HG02571 (cell line): ENCODE measurements around the gene GRIA4.

Experiments
- ATAC-seq: cut with Tn5 transposase; IDR thresholded peaks from one replicate; pipeline ENCODE4 v1.9.1; 2021; ENCODE audit warnings: mild to moderate bottlenecking, moderate library complexity; ENCODE audit not compliant: unreplicated experiment

The GRIA4 gene

DNA sequence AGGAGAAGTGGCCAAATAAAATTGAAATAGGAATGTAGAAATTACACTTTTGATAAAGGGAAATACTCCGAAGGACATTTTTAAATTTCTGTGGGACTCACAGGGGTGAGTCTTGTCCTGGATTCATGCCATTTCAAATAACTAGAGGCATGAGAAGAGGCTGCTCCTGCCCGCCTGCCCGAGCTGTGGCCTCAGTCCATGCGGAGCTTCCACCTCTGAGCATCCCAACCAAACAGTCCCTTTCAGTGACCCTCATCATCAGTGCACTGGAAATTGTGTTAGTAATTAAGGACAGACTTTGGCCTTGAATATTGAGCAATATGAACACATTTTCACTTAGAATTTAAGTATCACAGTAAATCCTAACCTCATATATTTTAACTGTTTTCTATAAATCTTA, 25.6 kb downstream of the GRIA4 start:
- ATAC-seq, result no peak

DNA sequence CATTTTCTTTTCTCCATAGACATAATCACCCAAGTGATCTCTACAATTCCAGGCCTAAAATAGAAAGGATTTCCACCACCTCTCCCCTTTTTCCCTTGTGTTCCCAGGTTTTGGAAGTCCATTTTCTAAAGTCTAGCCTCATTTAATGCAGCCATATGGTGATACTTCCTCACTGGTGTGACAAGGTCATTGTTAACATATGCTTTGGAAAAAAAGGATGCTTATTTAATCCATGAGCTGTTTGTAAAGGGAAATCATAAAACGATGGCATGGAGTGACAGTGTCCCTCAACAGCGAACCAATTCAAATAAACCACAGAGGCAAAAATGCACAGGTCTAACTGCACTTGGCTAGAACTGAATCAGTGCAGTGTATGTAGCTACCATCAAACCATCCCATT, 26.6 kb downstream of the GRIA4 start:
- ATAC-seq, result no peak

DNA sequence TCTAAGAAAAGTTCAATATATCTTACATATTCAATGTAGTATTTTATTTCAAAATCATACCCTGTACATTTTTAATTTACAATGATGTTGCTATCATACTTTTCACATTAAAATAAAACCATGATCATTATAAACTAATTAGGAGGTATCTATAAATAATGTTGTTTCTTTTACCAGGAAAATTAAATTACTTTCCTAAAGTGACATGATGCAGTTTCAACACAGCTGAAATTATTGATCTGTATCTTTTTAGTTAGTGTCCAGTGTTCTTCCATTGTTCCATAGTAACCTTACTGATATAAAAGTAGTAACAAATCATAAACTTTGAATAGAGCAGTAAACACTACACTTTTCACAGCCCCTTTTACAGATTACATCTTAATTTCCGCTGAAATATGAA, 29.7 kb downstream of the GRIA4 start:
- ATAC-seq, result no peak

DNA sequence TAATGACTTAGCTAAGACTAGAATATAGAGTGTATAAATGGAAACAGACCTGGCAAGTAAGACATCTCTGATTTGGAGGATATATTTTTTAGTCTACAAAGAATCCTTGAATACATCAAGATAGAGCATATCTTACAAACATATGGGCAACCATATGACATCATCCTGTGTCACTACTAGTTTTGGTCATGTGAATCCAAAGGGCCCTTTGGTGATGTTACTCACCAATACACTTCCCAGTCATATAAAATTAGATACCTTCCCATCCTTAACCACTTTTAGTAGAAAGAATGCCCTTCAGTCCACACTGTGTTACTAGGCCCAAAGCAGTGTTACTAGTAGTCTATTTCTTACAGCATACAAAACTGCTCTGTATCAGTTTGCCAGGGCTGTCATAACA, 31.6 kb downstream of the GRIA4 start:
- ATAC-seq, result no peak

DNA sequence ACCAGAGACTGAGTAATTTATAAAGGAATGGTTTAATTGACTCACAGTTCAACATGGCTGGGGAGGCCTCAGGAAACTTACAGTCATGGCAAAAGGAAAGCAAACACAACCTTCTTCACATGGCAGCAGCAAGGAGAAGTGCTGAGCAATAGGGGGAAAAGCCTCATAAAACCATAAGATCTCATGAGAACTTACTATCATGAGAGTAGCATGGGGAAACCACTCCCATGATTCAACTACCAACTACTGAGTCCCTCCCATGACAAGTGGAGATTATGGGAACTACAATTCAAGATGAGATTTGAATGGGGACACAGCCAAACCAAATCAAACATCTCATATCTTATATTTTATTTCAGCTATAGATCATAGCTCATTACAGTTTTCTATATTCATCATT, 33.0 kb downstream of the GRIA4 start:
- ATAC-seq, result no peak

DNA sequence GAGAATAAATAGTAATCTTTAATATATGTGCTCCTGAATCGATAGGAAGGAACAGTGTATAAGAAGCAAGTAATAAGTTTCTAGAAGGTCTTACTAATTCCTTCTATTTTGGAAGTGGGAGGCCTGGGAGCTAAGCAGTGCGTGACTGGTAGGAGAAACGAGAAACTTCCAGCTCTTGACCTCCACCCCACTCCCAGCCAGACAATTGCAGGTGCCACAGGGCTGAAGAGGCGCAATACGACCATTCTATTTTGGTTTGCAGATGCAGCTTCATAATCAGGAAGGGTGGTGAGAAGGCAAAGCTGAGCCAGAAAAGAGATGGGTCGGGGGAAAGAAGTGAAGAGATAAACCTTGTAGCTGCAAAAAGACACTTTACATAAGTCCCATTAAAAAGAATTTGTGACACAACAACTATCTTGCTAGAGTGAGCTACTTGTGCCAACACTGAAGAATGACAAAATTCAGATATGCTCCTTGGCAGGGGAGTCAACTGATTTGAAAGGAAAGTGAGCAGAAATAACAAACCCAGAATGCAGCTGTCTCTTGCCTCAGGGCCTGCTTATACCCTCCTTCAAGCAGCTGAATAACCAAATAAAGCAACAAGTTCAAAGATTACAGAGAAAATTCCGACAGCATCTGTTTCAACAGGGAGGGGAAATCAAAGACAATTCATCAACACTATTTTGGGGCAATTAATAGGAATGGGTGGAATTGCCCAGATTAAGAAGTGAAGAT, 35.1 kb downstream of the GRIA4 start:
- no peak for ATAC-seq

DNA sequence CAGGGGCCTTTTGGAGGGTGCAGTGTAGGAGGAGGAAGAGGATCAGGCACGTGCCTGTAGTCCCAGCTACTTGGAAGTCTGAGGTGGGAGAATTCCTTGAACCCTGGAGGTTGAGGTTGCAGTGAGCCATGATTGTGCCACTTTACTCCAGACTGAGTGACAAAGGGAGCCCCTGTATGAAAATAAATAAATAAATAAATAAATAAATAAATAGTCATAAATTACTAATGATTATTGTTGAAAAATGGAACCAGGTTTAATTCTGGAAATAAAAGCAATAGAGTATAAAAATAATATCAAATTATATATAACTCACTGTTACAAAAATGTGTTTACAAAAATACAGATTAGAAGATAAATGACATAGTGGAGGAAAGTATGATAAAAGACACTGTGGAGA, 37.9 kb downstream of the GRIA4 start:
- ATAC-seq, result no peak

DNA sequence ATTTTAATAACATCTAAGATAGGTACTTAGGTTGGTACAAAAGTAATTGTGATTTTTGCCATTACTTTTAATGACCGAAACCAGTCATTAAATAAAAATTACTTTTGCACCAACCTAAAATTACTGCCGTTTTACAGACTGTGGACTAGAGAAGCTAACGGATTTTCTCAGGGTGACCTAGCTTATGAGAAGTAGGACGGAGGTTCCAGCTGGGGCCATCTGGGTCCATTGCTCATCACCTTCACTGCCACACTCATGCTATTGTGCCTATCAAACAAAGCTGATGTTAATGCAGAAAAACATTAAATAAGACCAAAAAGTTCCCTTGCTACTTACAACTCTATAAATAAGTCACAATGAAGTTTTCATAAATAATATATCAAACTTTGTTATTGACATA, 38.9 kb downstream of the GRIA4 start:
- no peak for ATAC-seq

DNA sequence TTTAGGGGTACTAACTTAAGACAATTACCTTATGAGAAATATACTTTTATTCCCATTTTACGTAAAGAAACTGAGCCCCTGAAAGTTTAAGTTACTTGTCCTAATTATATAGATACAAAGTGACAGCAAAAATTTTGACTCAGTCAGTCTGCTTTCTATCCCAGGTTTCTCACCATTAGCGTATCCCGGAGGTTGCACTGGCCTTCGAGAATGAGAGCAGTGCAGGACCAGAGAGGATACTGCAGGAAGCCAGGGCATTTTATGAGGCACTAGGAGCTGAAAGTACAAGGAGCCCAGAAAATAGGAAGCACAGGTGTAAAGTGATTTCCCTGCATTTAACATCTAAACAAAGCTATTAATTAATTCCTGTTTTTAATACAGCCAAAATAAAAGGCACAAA, 55.4 kb downstream of the GRIA4 start:
- ATAC-seq, result no peak

DNA sequence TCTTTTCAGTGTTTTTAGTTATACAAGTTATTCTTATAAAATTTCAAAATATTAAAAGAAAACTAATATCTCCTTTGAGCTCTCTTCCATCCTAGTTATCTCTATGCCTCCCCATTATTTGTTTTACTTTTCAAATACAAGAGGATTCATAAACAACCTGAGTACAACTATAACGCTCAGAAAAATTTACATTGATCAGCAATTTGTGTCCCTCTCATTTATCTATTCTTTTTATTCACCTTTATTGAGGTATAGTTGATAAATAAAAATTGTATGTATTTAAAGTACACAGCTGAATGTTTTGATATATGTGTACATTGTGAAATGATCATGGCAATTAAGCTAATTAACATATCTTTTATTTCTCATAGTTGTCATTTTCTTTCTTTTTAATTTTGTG, 57.6 kb downstream of the GRIA4 start:
- ATAC-seq, result no peak

DNA sequence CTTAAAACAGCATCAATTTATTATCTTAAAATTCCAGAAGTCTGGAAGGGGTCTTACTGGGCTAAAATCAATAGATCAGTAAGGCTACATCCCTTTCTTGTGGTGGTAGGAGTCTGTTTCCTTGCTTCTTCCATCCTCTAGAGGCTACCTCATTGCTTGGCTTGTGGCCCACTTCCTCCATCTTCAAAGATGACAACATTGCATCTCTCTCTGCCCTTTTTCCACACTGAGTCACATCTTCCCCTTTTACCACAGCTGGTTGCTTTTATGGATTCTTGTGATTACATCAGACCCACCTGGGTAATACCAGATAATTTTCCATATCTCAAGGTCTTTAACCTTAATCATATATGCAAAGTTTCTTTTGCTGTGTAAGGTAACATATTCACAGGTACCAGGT, 60.9 kb downstream of the GRIA4 start:
- ATAC-seq, result no peak

DNA sequence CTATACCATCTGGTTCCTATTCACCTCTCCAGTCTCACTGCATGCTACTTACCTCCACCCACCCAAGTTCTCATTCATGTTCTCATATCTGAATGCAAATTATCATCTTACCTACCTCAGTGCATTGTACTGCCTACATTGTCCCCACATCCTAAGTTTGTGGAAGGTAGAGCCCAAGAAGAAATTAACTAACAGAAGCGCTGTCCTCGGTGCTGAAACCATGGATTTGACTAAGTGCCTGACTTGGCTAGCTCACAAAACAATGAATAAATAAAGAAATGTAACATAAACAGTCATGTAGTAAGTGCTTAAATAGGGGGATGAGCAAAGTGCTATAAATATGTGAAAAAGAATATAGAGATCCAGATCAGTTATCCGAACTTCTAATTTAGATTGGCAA, 63.2 kb downstream of the GRIA4 start:
- ATAC-seq, result no peak

DNA sequence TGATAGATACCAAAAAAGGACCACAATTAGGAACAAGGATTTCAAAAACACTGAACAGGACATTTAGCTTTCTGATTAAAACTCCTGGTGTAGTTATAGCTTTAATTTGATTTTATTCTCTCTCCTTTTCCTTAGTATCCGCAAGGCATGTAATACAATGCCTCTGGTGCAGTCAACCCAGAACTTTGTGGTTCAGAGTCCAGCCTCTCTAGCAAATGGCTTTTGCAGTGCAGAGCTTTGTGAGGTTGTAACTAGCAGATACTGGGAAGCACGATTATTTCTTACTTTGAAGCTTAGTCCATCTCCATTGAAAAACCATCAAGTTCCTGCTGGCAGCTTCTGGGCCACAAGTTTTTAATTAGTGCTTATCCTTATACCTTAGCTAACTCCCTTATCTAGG, 79.8 kb downstream of the GRIA4 start:
- no peak for ATAC-seq

DNA sequence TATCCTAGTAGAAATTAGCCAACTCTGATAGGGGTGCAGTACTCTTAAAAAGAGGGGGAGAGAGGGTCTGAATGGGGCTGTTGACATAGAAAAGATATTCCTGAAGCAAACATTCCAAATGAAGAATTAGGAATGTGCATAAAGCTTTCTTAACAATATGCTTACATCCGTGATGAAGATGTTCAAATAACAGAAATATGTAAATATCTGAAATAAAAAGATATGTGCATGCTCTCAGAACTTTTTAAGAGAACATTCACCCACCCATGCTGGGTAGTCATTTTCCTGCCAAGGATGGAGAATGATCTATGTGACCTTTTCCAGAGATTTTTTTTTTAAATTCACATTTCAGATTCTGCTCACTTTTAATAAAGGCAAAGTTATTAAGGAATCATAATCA, 80.6 kb downstream of the GRIA4 start:
- ATAC-seq, result no peak

DNA sequence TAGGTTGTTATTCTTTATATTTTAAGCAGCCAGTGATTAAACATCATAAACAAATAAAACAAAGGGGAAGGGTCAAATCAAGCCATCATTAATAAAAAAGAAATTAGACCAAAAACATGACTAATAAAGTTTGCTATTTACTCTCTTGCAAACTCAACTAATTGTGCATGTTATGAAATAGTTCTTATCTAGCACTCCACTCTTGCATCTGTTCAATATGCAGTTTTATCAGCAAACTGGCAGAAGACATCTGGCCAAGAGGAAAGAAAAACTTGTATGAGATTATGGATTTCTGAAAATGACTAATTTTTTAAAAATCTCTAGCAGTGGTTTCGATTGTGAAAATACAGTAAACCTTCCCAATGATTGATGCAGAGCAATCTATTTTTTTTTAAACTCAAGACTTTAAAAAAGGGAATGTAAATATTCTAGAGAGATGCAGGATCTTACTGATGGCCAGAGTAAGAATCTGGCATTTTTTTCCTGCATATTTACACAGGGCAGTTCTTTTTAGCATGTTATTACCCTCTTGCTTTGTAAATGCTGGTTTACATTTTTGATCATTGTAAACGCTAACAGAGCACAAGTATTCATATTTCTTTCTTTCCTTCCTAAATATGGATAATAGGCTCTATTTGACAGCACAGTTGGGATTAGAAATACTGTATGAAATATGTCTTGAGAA, 83.3 kb downstream of the GRIA4 start:
- ATAC-seq, result no peak

DNA sequence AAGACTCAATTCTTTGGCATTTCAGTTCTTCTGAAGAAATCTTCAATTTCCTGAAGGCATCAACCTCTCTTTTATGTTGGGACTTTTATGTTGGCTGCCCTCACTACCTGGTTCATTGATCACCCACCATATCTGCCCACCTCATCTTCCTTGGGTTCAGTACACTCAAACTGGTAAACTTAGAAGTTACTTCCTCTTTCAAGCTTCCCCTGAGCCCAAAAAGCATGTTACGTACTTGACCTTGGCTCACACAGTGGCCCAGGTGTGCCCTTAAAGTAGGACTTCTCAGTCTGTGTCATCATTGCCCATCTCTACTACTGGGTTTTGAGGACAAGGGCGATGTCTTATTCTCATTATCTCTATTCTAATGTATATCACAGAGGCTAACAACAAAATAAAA, 86.1 kb downstream of the GRIA4 start:
- no peak for ATAC-seq

DNA sequence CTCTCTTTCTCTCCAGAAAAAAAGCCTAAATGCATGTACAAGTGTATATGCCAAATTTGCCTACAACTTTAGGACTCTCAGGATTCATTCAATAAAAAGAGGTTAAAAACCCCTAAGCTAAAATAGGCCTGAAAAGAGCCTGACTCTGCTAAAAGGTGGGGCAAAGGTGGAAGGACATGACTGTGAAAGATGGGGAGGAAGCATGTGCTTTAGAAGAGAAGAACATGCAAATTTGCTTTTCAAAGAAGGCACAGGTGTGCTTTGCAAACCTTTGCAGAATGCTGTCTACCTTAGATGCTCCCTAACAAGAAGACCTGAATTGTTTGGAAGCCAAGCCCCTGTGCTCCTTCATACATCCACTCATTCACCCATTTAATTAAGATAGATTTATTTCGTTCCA, 87.4 kb downstream of the GRIA4 start:
- no peak for ATAC-seq

DNA sequence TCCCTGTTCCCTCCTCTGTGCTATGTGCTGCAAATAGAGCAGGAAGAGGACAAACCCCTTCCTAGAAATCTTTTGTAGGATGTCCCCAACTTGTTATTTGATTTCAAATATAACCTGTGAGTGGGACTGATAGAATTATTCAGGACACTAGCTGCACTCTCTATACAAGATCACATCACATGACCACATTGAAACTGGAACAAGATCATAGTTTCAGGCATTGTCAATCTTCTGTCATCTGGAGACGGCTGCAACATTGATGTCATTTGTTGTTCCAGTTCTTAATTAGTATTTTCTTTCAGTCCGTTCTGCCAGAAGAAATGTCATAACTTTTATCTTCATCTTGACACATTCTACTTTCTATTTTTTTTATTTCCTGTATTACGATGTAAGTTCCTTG, 89.3 kb downstream of the GRIA4 start:
- no peak for ATAC-seq

DNA sequence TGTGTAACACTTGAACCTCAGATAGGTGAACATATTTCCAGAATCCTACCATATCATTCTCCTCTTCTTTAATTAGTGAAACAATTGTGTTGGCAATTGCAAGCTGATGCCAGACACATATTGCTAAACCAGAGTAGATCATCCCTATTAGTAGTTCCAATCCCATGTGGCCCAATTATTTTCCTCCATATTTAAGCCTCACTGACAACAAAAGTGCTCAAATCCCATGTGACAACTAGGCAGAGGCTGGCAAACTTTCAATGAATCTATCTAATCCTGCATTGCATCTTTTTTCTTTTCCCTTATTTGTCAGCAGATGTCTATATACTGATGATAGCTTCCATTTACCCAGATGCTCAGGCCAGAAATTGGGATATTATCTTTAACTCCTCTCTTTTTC, 90.4 kb downstream of the GRIA4 start:
- ATAC-seq, result no peak

DNA sequence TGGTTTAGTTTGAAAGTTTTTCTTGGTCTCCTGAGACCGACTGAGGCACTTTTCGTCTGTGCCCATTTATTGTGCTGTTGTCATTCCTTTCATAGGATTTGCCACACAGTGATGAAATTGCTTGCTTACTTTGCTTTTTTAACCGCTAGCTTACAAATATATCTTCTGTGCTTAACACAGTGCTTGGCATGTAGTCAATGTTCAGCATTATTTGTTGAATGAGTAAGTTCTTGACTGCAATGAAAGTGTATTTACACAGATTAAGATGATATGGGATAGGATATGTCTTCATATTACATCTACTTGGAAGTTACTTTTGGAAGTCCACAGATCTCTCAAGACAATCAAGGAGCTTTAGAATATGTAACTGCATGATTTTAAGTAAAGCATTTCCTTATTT, 91.2 kb downstream of the GRIA4 start:
- ATAC-seq, result no peak

DNA sequence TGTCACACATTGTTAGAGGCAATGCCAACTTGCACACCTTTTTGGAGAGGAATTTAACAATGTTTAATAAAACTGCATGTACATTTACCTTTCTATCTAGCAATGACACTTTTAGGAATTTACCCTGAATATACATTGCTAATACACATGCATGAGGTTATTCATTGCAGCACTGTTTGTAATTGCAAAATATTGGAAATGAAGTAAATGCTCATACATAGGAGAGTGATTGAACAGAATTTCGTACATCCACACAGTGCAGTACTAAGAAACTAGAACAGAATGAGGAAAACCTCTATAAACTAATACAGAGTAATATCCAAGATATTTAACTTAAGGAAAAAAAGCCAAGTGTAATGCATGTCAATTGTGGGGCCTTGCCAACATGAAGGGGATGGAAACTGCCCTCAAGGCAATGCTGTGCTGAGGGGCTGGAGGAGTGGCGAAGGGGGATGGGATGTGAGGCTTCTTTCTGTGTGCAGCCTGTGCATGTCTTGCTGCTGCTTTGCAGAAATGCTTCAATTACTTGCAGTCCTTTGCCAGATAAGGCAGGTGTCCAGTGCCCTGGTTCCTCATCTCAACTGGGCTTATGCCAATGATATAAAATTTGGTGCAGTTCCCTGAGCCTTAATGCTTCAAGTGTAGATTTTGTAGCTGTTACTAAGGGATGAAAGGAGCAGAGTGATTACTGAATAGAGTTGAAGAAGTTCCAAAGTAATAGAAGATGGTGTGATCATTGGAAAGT, 96.1 kb downstream of the GRIA4 start:
- no peak for ATAC-seq

DNA sequence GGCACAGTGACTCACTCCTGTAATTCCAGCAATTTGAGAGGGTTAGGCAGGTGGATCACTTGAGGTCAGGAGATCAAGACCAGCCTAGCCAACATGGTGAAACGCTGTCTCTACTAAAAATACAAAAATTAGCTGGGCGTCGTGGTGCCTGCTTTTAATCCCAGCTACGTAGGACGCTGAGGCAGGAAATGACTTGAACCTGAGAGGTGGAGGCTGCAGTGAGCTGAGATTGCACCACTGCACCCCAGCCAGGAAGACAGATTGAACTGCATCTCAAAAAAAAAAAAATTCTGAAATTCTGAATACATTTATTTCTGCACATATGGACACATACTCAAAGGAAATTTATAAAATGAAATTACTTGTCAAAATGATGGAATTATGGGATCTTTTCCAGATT, 103.2 kb downstream of the GRIA4 start:
- no peak for ATAC-seq
